ENCODE results near the gene ARHGEF39. TPM values are rescaled to one million over a fixed set of nuclear protein-coding genes. Genes with fewer than 3 reads are reported as not detected.
"Not testable (repeated sequence)": the region's sequence is repeated elsewhere in the genome, so short reads cannot be mapped to it uniquely, and the experiment has no call there.

The ARHGEF39 gene
- total and polyA plus RNA-seq, 9 of the 15 experiments (the other 6 are each of a cell fraction or from before 2014, with no cell fraction given) = 2.8 to 21.7 (median 12.9) TPM

- H3K9ac ChIP-seq (ENCODE audit: insufficient read depth in 1 of 2, low read depth in 2 of 2, low read length in 2 of 2); intact Hi-C loops (cut with micrococcal nuclease): not testable (repeated sequence)
Observed at GRCh38 chr9:35636877-35637246, 28.1 kb downstream of the ARHGEF39 start.

GRCh38 chr9:35636135-35636876 lies 28.7 kb downstream of the ARHGEF39 start:
- Histone ChIP-seq H3K27me3 (ENCODE audit: control insufficient read depth in 2 of 2, insufficient read depth in 2 of 2, low read length in 2 of 2) (no peaks in the 10 kb centered on the region), H3K9me3 (replicated peaks; ENCODE audit: control insufficient read depth, insufficient read depth, low read depth, low read length) (no peaks in the 10 kb centered on the region), H3K4me2 (ENCODE audit: insufficient read depth, low read length) (no peak overlapping the region), H3K36me3 (ENCODE audit: control insufficient read depth, insufficient read depth, low read length) (no peaks in the 10 kb centered on the region), H3K4me1 (replicated peaks in 1 of 2; ENCODE audit: control insufficient read depth in 2 of 2, insufficient read depth in 2 of 2, low read length in 2 of 2) (no peaks in the 10 kb centered on the region), H2AFZ (ENCODE audit: low read depth, low read length) (no peak overlapping the region), H3K9ac (ENCODE audit: insufficient read depth in 1 of 2, low read depth in 2 of 2, low read length in 2 of 2) (no peak overlapping the region), H3K79me2 (ENCODE audit: control insufficient read depth, insufficient read depth, low read length) (no peaks in the 10 kb centered on the region), H3K4me3 (no peak overlapping the region), H3K27ac (ENCODE audit: extremely low read depth, low read depth, low read length) (no peak overlapping the region), H3K9me1 (ENCODE audit: control insufficient read depth, insufficient read depth, low read length) (no peaks in the 10 kb centered on the region), H4K20me1 (replicated peaks; ENCODE audit: control insufficient read depth, insufficient read depth, low read length) (no peaks in the 10 kb centered on the region)
- no peak for FAIRE-seq
- ATAC-seq = no peak
- ChIA-PET POLR2A (no interaction called here), CTCF (ENCODE audit: low intra/inter-chr PET ratio) (no interaction called here)
- BruUV-seq (replicated peaks) = no TSS peak
- intact Hi-C loops (cut with micrococcal nuclease) = no loop called here
- in situ Hi-C loops (cut with MboI) = no loop called here
- WGBS (ENCODE audit: insufficient coverage, low coverage, missing lambda C conversion rate) = 61% methylated on average over 9 of the region's 9 CpGs
- DNase-seq (ENCODE audit: extremely low read depth in 1 of 4, low spot score in 3 of 4) = no peak
- TF ChIP-seq ZNF707 (CRISPR knock-in tag; conservative IDR thresholded peaks at IDR 0.05) (no peak), LEF1 (IDR thresholded peaks at IDR 0.05) (no peak), ELK3 (CRISPR knock-in tag; IDR thresholded peaks at IDR 0.05) (no peak), TCF15 (CRISPR knock-in tag; IDR thresholded peaks at IDR 0.05) (no peak), ZNF609 (CRISPR knock-in tag; IDR thresholded peaks at IDR 0.05; ENCODE audit: borderline replicate concordance) (no peak), ZNF134 (CRISPR knock-in tag; conservative IDR thresholded peaks at IDR 0.05) (no peak), SRSF9 (IDR thresholded peaks at IDR 0.05; ENCODE audit: borderline replicate concordance, low read depth, low read length) (no peak), TSC22D4 (tag; IDR thresholded peaks at IDR 0.05) (no peak), RB1 (IDR thresholded peaks at IDR 0.05; ENCODE audit: low read depth) (no peak)

More at GRCh38 chr9:35636877-35637246, 28.1 kb downstream of the ARHGEF39 start:
- in situ Hi-C loops (cut with MboI); H3K4me2 ChIP-seq (ENCODE audit: insufficient read depth, low read length); H3K4me3 ChIP-seq; H3K36me3 ChIP-seq (ENCODE audit: control insufficient read depth, insufficient read depth, low read length); H3K79me2 ChIP-seq (ENCODE audit: control insufficient read depth, insufficient read depth, low read length); H3K27ac ChIP-seq (ENCODE audit: extremely low read depth, low read depth, low read length); CTCF ChIA-PET (ENCODE audit: low intra/inter-chr PET ratio); DNase-seq (ENCODE audit: extremely low read depth in 1 of 4, low spot score in 3 of 4); H4K20me1 ChIP-seq (replicated peaks; ENCODE audit: control insufficient read depth, insufficient read depth, low read length); H3K27me3 ChIP-seq (ENCODE audit: control insufficient read depth in 2 of 2, insufficient read depth in 2 of 2, low read length in 2 of 2); H3K4me1 ChIP-seq (replicated peaks in 1 of 2; ENCODE audit: control insufficient read depth in 2 of 2, insufficient read depth in 2 of 2, low read length in 2 of 2); H3K9me3 ChIP-seq (replicated peaks; ENCODE audit: control insufficient read depth, insufficient read depth, low read depth, low read length); H2AFZ ChIP-seq (ENCODE audit: low read depth, low read length); BruUV-seq (replicated peaks); POLR2A ChIA-PET; ATAC-seq; H3K9me1 ChIP-seq (ENCODE audit: control insufficient read depth, insufficient read depth, low read length); FAIRE-seq: not testable (repeated sequence)
- WGBS (ENCODE audit: insufficient coverage, low coverage, missing lambda C conversion rate) = 81% methylated on average over 6 of the region's 6 CpGs
- TF ChIP-seq ZNF57 (CRISPR knock-in tag; IDR thresholded peaks at IDR 0.05) = peak; percentile 95
